Kasumi-1 (cell line): ENCODE results near the gene PGA4.
"Not testable (repeated sequence)": the region's sequence is repeated elsewhere in the genome, so short reads cannot be mapped to it uniquely, and the experiment has no call there.

ENCODE experiments used
- DNase-seq, 2 experiments: peaks; one replicate each; lab custom pipeline; 2025; lab: John Stamatoyannopoulos, UW

Gene PGA4

GRCh38 chr11:61222047-61222446 lies at the start of gene PGA4:
TSS of gene PGA4 (plus strand) at chr11:61222347. CDS start at chr11:61222401, 54 bp downstream.
- DNase-seq: not testable (repeated sequence)

GRCh38 chr11:61172356-61172755 lies 49.8 kb upstream of the PGA4 start:
- DNase-seq: peak; percentile 14 to 29

GRCh38 chr11:61172888-61173287 lies 49.3 kb upstream of the PGA4 start:
- no peak for DNase-seq

- DNase-seq: no peak
Measured at GRCh38 chr11:61173456-61173855, 48.7 kb upstream of the PGA4 start.

GRCh38 chr11:61174273-61174672 lies 47.9 kb upstream of the PGA4 start:
- no peak for DNase-seq

- DNase-seq: no peak
Measured at GRCh38 chr11:61174949-61175348, 47.2 kb upstream of the PGA4 start.

GRCh38 chr11:61176446-61176845 lies 45.7 kb upstream of the PGA4 start:
- DNase-seq: no peak

GRCh38 chr11:61180205-61180604 lies 41.9 kb upstream of the PGA4 start:
- not testable (repeated sequence) for DNase-seq

- DNase-seq: no peak
Measured at GRCh38 chr11:61181489-61181888, 40.7 kb upstream of the PGA4 start.

GRCh38 chr11:61183645-61184044 lies 38.5 kb upstream of the PGA4 start:
- no peak for DNase-seq

GRCh38 chr11:61186504-61186903 lies 35.6 kb upstream of the PGA4 start:
- no peak for DNase-seq

GRCh38 chr11:61187505-61188130 lies 34.5 kb upstream of the PGA4 start:
- DNase-seq: peak; percentile 78 to 84

- no peak for DNase-seq
Measured at GRCh38 chr11:61189933-61190332, 32.2 kb upstream of the PGA4 start.

GRCh38 chr11:61193596-61193995 lies 28.6 kb upstream of the PGA4 start:
- no peak for DNase-seq

GRCh38 chr11:61194169-61194671 lies 27.9 kb upstream of the PGA4 start:
- DNase-seq: no peak

- no peak for DNase-seq
Measured at GRCh38 chr11:61194981-61195695, 27.0 kb upstream of the PGA4 start.

- no peak for DNase-seq
Measured at GRCh38 chr11:61195719-61196118, 26.4 kb upstream of the PGA4 start.

GRCh38 chr11:61198361-61198760 lies 23.8 kb upstream of the PGA4 start:
- no peak for DNase-seq

GRCh38 chr11:61198948-61199523 lies 23.1 kb upstream of the PGA4 start:
- DNase-seq: no peak

- no peak for DNase-seq
Measured at GRCh38 chr11:61201476-61201875, 20.7 kb upstream of the PGA4 start.

- not testable (repeated sequence) for DNase-seq
Measured at GRCh38 chr11:61202950-61203746, 19.0 kb upstream of the PGA4 start, which contains the start of gene PGA3. TSS of gene PGA3 (plus strand) at chr11:61203515. CDS start at chr11:61203565, 50 bp downstream.

- DNase-seq: not testable (repeated sequence)
Measured at GRCh38 chr11:61203873-61204272, 18.3 kb upstream of the PGA4 start.
